Endothelial cell of umbilical vein (primary cell): ENCODE results near the gene CRTC1.

Experiments
- EZH2 ChIP-seq: IDR thresholded peaks from 2 replicates; pipeline ENCODE4 v1.6.1; 2012; ENCODE audit warnings: borderline replicate concordance, low read depth, mild to moderate bottlenecking, moderate library complexity, low read length, inconsistent platforms; ENCODE audit not compliant: severe bottlenecking
- GATA2 ChIP-seq: IDR thresholded peaks from 2 replicates; pipeline ENCODE4 v1.7.0; 2011; ENCODE audit warnings: low read depth, mild to moderate bottlenecking, moderate library complexity, mixed read lengths, low read length; ENCODE audit not compliant: insufficient read length, insufficient read depth
- JUN ChIP-seq: IDR thresholded peaks from 2 replicates; pipeline ENCODE4 v1.6.1; 2011; ENCODE audit warnings: borderline replicate concordance, low read depth; ENCODE audit not compliant: insufficient read length, insufficient read depth
- MYC ChIP-seq: IDR thresholded peaks from one replicate; pipeline ENCODE4 v1.6.1; 2011; ENCODE audit warnings: mild to moderate bottlenecking, low read depth, low read length
- POLR2A ChIP-seq: IDR thresholded peaks from 2 replicates; pipeline ENCODE4 v1.6.1; 2012; ENCODE audit warnings: low read depth, mild to moderate bottlenecking, control low read depth, low read length
- POLR2AphosphoS5 ChIP-seq: IDR thresholded peaks from 2 replicates; pipeline ENCODE4 v1.6.1; 2012; ENCODE audit warnings: low read depth, mild to moderate bottlenecking, control low read depth, low read length, moderate library complexity; ENCODE audit not compliant: insufficient read depth
- TF ChIP-seq, protein P1 (sequence below), 2 donors: IDR thresholded peaks; 1 replicate in 1 of 2; 2 replicates in 1 of 2; pipeline ENCODE4 v1.5.1; 2011; ENCODE audit warnings: low read length in 2 of 2, mild to moderate bottlenecking in 2 of 2, moderate library complexity in 2 of 2, control low read depth in 1 of 2, inconsistent platforms in 1 of 2, low read depth in 1 of 2; ENCODE audit not compliant: insufficient read depth in 1 of 2; ENCODE audit errors: extremely low read depth in 1 of 2
- TF ChIP-seq, protein P2 (sequence below): IDR thresholded peaks from 2 replicates; pipeline ENCODE4 v1.6.1; 2011; ENCODE audit not compliant: insufficient read depth, insufficient read length

DNA sequence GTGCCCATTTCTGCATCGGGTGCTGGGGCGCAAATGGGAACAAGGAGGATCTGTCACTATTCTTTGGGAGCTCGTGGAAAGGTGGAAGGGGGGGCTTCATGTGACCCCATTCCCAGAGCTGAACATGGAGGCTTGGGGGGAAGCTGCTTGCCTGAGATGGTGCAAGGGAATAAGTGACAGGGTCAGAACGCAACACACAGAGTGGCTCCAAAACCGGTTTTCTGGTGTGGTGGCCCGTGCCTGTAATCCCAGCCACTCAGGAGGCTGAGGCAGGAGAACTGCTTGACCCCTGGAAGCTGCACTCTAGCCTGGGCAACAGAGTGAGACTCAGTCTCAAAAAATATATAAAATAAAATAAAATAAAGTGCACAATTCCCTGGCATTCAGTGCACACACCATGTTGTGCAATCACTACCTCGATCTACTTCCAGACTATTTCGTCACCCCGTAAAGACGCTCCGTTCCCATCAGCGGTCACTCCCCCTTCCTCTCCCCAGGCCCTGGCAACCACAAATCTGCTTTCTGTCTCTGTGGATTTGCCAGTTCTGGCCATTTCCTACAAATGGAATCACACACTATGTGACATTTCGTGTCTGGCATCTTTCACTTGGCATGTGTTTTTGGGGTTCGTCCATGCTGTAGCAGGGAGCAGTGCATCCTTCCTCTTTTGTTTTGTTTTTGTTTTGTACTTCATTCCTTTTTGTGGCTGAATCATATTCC is 125.8 kb downstream of the CRTC1 start:
- TF ChIP-seq, protein P1, sequence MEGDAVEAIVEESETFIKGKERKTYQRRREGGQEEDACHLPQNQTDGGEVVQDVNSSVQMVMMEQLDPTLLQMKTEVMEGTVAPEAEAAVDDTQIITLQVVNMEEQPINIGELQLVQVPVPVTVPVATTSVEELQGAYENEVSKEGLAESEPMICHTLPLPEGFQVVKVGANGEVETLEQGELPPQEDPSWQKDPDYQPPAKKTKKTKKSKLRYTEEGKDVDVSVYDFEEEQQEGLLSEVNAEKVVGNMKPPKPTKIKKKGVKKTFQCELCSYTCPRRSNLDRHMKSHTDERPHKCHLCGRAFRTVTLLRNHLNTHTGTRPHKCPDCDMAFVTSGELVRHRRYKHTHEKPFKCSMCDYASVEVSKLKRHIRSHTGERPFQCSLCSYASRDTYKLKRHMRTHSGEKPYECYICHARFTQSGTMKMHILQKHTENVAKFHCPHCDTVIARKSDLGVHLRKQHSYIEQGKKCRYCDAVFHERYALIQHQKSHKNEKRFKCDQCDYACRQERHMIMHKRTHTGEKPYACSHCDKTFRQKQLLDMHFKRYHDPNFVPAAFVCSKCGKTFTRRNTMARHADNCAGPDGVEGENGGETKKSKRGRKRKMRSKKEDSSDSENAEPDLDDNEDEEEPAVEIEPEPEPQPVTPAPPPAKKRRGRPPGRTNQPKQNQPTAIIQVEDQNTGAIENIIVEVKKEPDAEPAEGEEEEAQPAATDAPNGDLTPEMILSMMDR (IDR thresholded peaks at IDR 0.05; ENCODE audit: extremely low read depth in 1 of 2, insufficient read depth in 1 of 2, low read depth in 1 of 2, low read length in 2 of 2) = no peak
- no peak for TF ChIP-seq POLR2AphosphoS5
- TF ChIP-seq POLR2A = no peak
- no peak for TF ChIP-seq EZH2
- TF ChIP-seq, protein P2, sequence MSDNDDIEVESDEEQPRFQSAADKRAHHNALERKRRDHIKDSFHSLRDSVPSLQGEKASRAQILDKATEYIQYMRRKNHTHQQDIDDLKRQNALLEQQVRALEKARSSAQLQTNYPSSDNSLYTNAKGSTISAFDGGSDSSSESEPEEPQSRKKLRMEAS = no peak
- no peak for TF ChIP-seq MYC
- TF ChIP-seq JUN = no peak
- TF ChIP-seq GATA2 = no peak
